HG02943 (cell line): ENCODE results near the gene COPS9.

Experiments
- ATAC-seq: cut with Tn5 transposase; IDR thresholded peaks from one replicate; pipeline ENCODE4 v1.9.1; 2021; ENCODE audit warnings: mild to moderate bottlenecking, low read depth, moderate library complexity; ENCODE audit not compliant: unreplicated experiment

The COPS9 gene

GRCh38 chr2:240151477-240152031 lies 15.4 kb upstream of the COPS9 start:
- no peak for ATAC-seq

GRCh38 chr2:240149943-240150784 lies 14.1 kb upstream of the COPS9 start:
- ATAC-seq = no peak

GRCh38 chr2:240147911-240148587 lies 11.9 kb upstream of the COPS9 start:
- ATAC-seq = no peak

- no peak for ATAC-seq
Observed at GRCh38 chr2:240147382-240147781, 11.3 kb upstream of the COPS9 start.

GRCh38 chr2:240146627-240147278 lies 10.6 kb upstream of the COPS9 start:
- ATAC-seq = no peak

GRCh38 chr2:240146141-240146561 lies 10.0 kb upstream of the COPS9 start:
- no peak for ATAC-seq

- ATAC-seq = no peak
Observed at GRCh38 chr2:240145461-240145860, 9.4 kb upstream of the COPS9 start.

- no peak for ATAC-seq
Observed at GRCh38 chr2:240144649-240145261, 8.7 kb upstream of the COPS9 start.

- no peak for ATAC-seq
Observed at GRCh38 chr2:240143801-240144648, 7.9 kb upstream of the COPS9 start.

GRCh38 chr2:240143276-240143675 lies 7.2 kb upstream of the COPS9 start:
- ATAC-seq = no peak

- ATAC-seq = no peak
Observed at GRCh38 chr2:240142859-240143258, 6.8 kb upstream of the COPS9 start.

- no peak for ATAC-seq
Observed at GRCh38 chr2:240142256-240142775, 6.2 kb upstream of the COPS9 start.

GRCh38 chr2:240141736-240142135 lies 5.6 kb upstream of the COPS9 start:
- no peak for ATAC-seq

- ATAC-seq = no peak
Observed at GRCh38 chr2:240140920-240141319, 4.8 kb upstream of the COPS9 start.

GRCh38 chr2:240140511-240140910 lies 4.4 kb upstream of the COPS9 start, which contains the start of gene OTOS:
Gene OTOS (minus strand): TSS chr2:240140658. CDS start chr2:240140326, 332 bp downstream.
- ATAC-seq = no peak

GRCh38 chr2:240139666-240140393 lies 3.7 kb upstream of the COPS9 start:
- no peak for ATAC-seq

- ATAC-seq = no peak
Observed at GRCh38 chr2:240139011-240139441, 2.9 kb upstream of the COPS9 start.

GRCh38 chr2:240138254-240138984 lies 2.3 kb upstream of the COPS9 start:
- ATAC-seq = no peak
